ENCODE measurements around the gene DCBLD2. TPM values are rescaled to one million over a fixed set of nuclear protein-coding genes. Genes with fewer than 3 reads are reported as not detected.
A peak's percentile ranks its signal among the peaks of the same experiment; 100 is the strongest.

Gene DCBLD2
- total RNA-seq, 2 experiments from 2014 or later, result 11.9 to 12.0 TPM

GRCh38 chr3:98812851-98813374 is 88.6 kb downstream of the DCBLD2 start:
- no peaks in the 10 kb centered on the region for H3K9me2 ChIP-seq (ENCODE audit: insufficient read depth, low read length)
- DNase-seq (ENCODE audit: low spot score), result peak; percentile 48
- no peak overlapping the region for H3K27ac ChIP-seq (ENCODE audit: low read depth, low read length, poor library complexity, severe bottlenecking)
- ChIA-PET CTCF (ENCODE audit: unreplicated experiment) (interaction anchor here (1.0 to 1.3 kb wide), 2 partner anchors 70 to 360 kb away, joined by 3 read pairs; no protein-coding TSS in a partner anchor), POLR2A (no interaction called here)
- peaks cover 2% of the 10 kb centered on the region; the same call in 1 of the 2 replicates for H3K36me3 ChIP-seq (ENCODE audit: insufficient read depth, low read length)
- H3K79me2 ChIP-seq (ENCODE audit: insufficient read depth, low read depth, low read length), result no peaks in the 10 kb centered on the region
- no peak overlapping the region for H3K4me3 ChIP-seq (ENCODE audit: low read depth, low read length, poor library complexity, severe bottlenecking)
- intact Hi-C loops (cut with micrococcal nuclease; ENCODE audit: unreplicated experiment), result loop anchor here (10.0 kb wide), 2 partner anchors 778 to 872 kb away; partner anchors contain the start of gene GABRR3
- H3K4me2 ChIP-seq (ENCODE audit: low read length), result no peak overlapping the region
- H3K4me1 ChIP-seq (ENCODE audit: insufficient read depth, low read length, poor library complexity, severe bottlenecking), result no peaks in the 10 kb centered on the region
- H2AFZ ChIP-seq (ENCODE audit: low read length), result no peak overlapping the region
- no peaks in the 10 kb centered on the region for H4K20me1 ChIP-seq (ENCODE audit: insufficient read depth, low read length)
- BruUV-seq (replicated peaks), result no TSS peak
- TF ChIP-seq CTCF (conservative IDR thresholded peaks at IDR 0.05; ENCODE audit: low read length) (peak; percentile 84), EZH2phosphoT487 (IDR thresholded peaks at IDR 0.05; ENCODE audit: borderline replicate concordance, low read depth, low read length) (no peak)
- no peaks in the 10 kb centered on the region for H3K9me3 ChIP-seq (ENCODE audit: low read length)

GRCh38 chr3:98811048-98811447 is 90.4 kb downstream of the DCBLD2 start:
- Histone ChIP-seq H3K9me2 (ENCODE audit: insufficient read depth, low read length) (no peaks in the 10 kb centered on the region), H3K36me3 (ENCODE audit: insufficient read depth, low read length) (peaks cover 18% of the 10 kb centered on the region; the same call in 1 of the 2 replicates), H2AFZ (ENCODE audit: low read length) (no peak overlapping the region), H4K20me1 (ENCODE audit: insufficient read depth, low read length) (no peaks in the 10 kb centered on the region), H3K79me2 (ENCODE audit: insufficient read depth, low read depth, low read length) (no peaks in the 10 kb centered on the region), H3K4me3 (ENCODE audit: low read depth, low read length, poor library complexity, severe bottlenecking) (no peak overlapping the region), H3K27ac (ENCODE audit: low read depth, low read length, poor library complexity, severe bottlenecking) (no peak overlapping the region), H3K4me1 (ENCODE audit: insufficient read depth, low read length, poor library complexity, severe bottlenecking) (no peaks in the 10 kb centered on the region), H3K4me2 (ENCODE audit: low read length) (no peak overlapping the region), H3K9me3 (ENCODE audit: low read length) (no peaks in the 10 kb centered on the region)
- no TSS peak for BruUV-seq (replicated peaks)
- POLR2A ChIA-PET, result interaction anchor here (1.1 kb wide), 1 partner anchor 217 kb away, joined by 3 read pairs; the partner anchor contains the start of gene CPOX
- CTCF ChIA-PET (ENCODE audit: unreplicated experiment), result no interaction called here
- intact Hi-C loops (cut with micrococcal nuclease; ENCODE audit: unreplicated experiment), result loop anchor here (10.0 kb wide), 2 partner anchors 776 to 874 kb away; partner anchors contain the start of gene GABRR3
- TF ChIP-seq CTCF (conservative IDR thresholded peaks at IDR 0.05; ENCODE audit: low read length) (no peak), EZH2phosphoT487 (IDR thresholded peaks at IDR 0.05; ENCODE audit: borderline replicate concordance, low read depth, low read length) (no peak)
- DNase-seq (ENCODE audit: low spot score), result no peak

- intact Hi-C loops (cut with micrococcal nuclease; ENCODE audit: unreplicated experiment), result no loop called here
- Histone ChIP-seq H3K4me1 (ENCODE audit: insufficient read depth, low read length, poor library complexity, severe bottlenecking) (no peaks in the 10 kb centered on the region), H3K4me2 (ENCODE audit: low read length) (no peak overlapping the region), H3K36me3 (ENCODE audit: insufficient read depth, low read length) (peaks cover 24% of the 10 kb centered on the region; the same call in 1 of the 2 replicates), H2AFZ (ENCODE audit: low read length) (no peak overlapping the region), H3K9me2 (ENCODE audit: insufficient read depth, low read length) (no peaks in the 10 kb centered on the region), H3K9me3 (ENCODE audit: low read length) (no peaks in the 10 kb centered on the region), H3K27ac (ENCODE audit: low read depth, low read length, poor library complexity, severe bottlenecking) (no peak overlapping the region), H3K4me3 (ENCODE audit: low read depth, low read length, poor library complexity, severe bottlenecking) (no peak overlapping the region), H4K20me1 (ENCODE audit: insufficient read depth, low read length) (no peaks in the 10 kb centered on the region), H3K79me2 (ENCODE audit: insufficient read depth, low read depth, low read length) (no peaks in the 10 kb centered on the region)
- ChIA-PET CTCF (ENCODE audit: unreplicated experiment) (interaction anchor here (0.5 kb wide), 1 partner anchor 177 kb away, joined by 3 read pairs; no protein-coding TSS in a partner anchor), POLR2A (no interaction called here)
- TF ChIP-seq CTCF (conservative IDR thresholded peaks at IDR 0.05; ENCODE audit: low read length) (no peak), EZH2phosphoT487 (IDR thresholded peaks at IDR 0.05; ENCODE audit: borderline replicate concordance, low read depth, low read length) (no peak)
- BruUV-seq (replicated peaks), result no TSS peak
- DNase-seq (ENCODE audit: low spot score), result no peak
Measured at GRCh38 chr3:98809557-98809956, 91.9 kb downstream of the DCBLD2 start.

Data from OCI-LY7 (cell line).